Adrenal gland (tissue), 12 donors: ENCODE measurements around the gene LPXN. TPM values are rescaled to one million over a fixed set of nuclear protein-coding genes. Genes with fewer than 3 reads are reported as not detected.
A peak's percentile ranks its signal among the peaks of the same experiment; 100 is the strongest.

Experiments used
- DNase-seq, 7 donors: peaks; one replicate each; pipeline ENCODE4 v3.0.0-alpha.2; 2019 to 2020
- H3K27ac ChIP-seq, 5 donors: fragments of 200-600 bp; sonication (generic) in 4 of 5; 1 replicate in 3 of 5; 2 replicates in 2 of 5; pipeline versions ENCODE4 v1.5.1 to v1.8.0; 2016 to 2020; ENCODE audit warnings: mild to moderate bottlenecking in 1 of 5
- H3K27me3 ChIP-seq: fragments of 200-600 bp; 2 replicates; pipeline ENCODE4 v1.8.0; 2021
- H3K36me3 ChIP-seq, 2 donors: fragments of 200-600 bp; replicated peaks in 1 of 2; 1 replicate in 1 of 2; 2 replicates in 1 of 2; pipeline versions ENCODE4 v1.5.1 to v1.8.0; 2018 to 2022
- H3K4me1 ChIP-seq, 2 donors: fragments of 200-600 bp; replicated peaks in 1 of 2; 1 replicate in 1 of 2; 2 replicates in 1 of 2; pipeline versions ENCODE4 v1.5.1 to v1.8.0; 2018 to 2021
- H3K4me3 ChIP-seq, 4 donors: fragments of 200-600 bp; sonication (generic) in 3 of 4; one replicate each; pipeline ENCODE4 v1.5.1; 2016 to 2018
- H3K9me3 ChIP-seq, 3 donors: fragments of 200-600 bp; sonication (generic) in 1 of 3; replicated peaks in 1 of 3; 1 replicate in 2 of 3; 2 replicates in 1 of 3; pipeline versions ENCODE4 v1.5.1 to v1.8.0; 2016 to 2021
- CTCF ChIP-seq, 6 experiments: fragments of 450-650 bp in 4 of 6; fragments of 200-600 bp in 2 of 6; sonication (generic) in 1 of 6; IDR thresholded peaks; 1 replicate in 5 of 6; 2 replicates in 1 of 6; pipeline versions ENCODE4 v1.5.1 to v1.8.0; 2016 to 2021; ENCODE audit warnings: antibody characterized with exemption in 6 of 6, mild to moderate bottlenecking in 2 of 6, moderate library complexity in 1 of 6
- POLR2A ChIP-seq, 2 donors: fragments of 450-650 bp; IDR thresholded peaks; one replicate each; pipeline ENCODE4 v1.6.1; 2017; ENCODE audit warnings: antibody characterized with exemption in 2 of 2, mild to moderate bottlenecking in 2 of 2, moderate library complexity in 1 of 2
- WGBS, 4 donors: extraction: QIAGEN DNeasy Blood & Tissue Kit in 2 of 4; methylation state at CpG; one replicate each; pipeline versions ENCODE4 v1.1.5 to v1.1.7; 2013 to 2017; 5-methylcytosine and 5-hydroxymethylcytosine counted together
- intact Hi-C, 2 donors: fragments of 100-400 bp; cut with DNase I; formaldehyde crosslinking; loops; one replicate each; pipeline versions ENCODE4 v1.14.1 to v1.15.0; 2022 to 2023
- polyA plus RNA-seq, 3 donors: library from polyadenylated mRNA; stranded (reverse); fragments of 200-250 nt in 2 of 3; fragments of 350-450 nt in 1 of 3; fragmentation: Illumina TruSeq in 1 of 3; extraction: RNeasy Lipid Tissue Mini Kit (QIAGEN cat#74804) in 1 of 3; gene quantifications; one replicate each; pipeline ENCODE4 v1.2.3, GENCODE V29; 2013 to 2014
- total RNA-seq, 9 donors: library from RNA; depleted of rRNA in 4 of 9; stranded (reverse); fragments of >200 nt in 4 of 9; fragments of 120-200 nt in 1 of 9; fragmentation: NEBNext Ultra II Directional in 1 of 9; extraction: Animal tissue kit (Norgen Biotek cat#: 25700) in 1 of 9; gene quantifications; one replicate each; pipeline versions ENCODE4 v1.1.0 to v1.2.4, GENCODE V29; 2013 to 2023
- donor health status: healthy with polysubstance abuse.
- donor health status: Bipolar disorder and iron deficiency.
- donor health status: DM: yes; HTN: yes; CAD: no.
- donor health status: DM: no; HTN: no; CAD: no.
- donor health status: DM: no; HTN: no; CAD: no.
- donor health status: DM: yes; HTN: yes; CAD: no.

LPXN gene
- total and polyA plus RNA-seq, 12 donors, result 3.1 to 24.5 (median 10.2) TPM

- no peaks in the 10 kb centered on the region for H3K27me3 ChIP-seq
- no peaks in the 10 kb centered on the region for H3K36me3 ChIP-seq
- no peak for DNase-seq
- WGBS, 4 donors, result 81 to 93% (median 86%) methylated on average over 5 of the region's 5 CpGs
- peaks cover 0 to 24% of the 10 kb centered on the region in 2 donors for H3K4me1 ChIP-seq
- no peak overlapping the region for H3K27ac ChIP-seq
- intact Hi-C loops, result no loop called here
- no peaks in the 10 kb centered on the region for H3K9me3 ChIP-seq
- TF ChIP-seq POLR2A (IDR thresholded peaks at IDR 0.05) (no peak), CTCF (IDR thresholded peaks at IDR 0.05) (no peak)
- H3K4me3 ChIP-seq, result no peak overlapping the region
These were observed 17.3 kb upstream of the LPXN start for GRCh38 chr11:58592760-58593472.

- WGBS, 4 donors, result 92 to 98% (median 96%) methylated on average over 3 of the region's 3 CpGs
- intact Hi-C loops, result no loop called here
These were observed 16.0 kb upstream of the LPXN start for GRCh38 chr11:58591659-58592058.

GRCh38 chr11:58586998-58587397, 11.3 kb upstream of the LPXN start:
- Histone ChIP-seq H3K4me3 (no peak overlapping the region), H3K4me1 (peaks cover 10 to 56% of the 10 kb centered on the region in 2 donors), H3K9me3 (no peaks in the 10 kb centered on the region), H3K27ac (no peak overlapping the region), H3K27me3 (no peaks in the 10 kb centered on the region), H3K36me3 (peaks cover 0 to 7% of the 10 kb centered on the region in 2 donors)
- 83 to 92% (median 87%) methylated on average over 2 of the region's 2 CpGs for WGBS, 4 donors
- intact Hi-C loops, result no loop called here
- TF ChIP-seq POLR2A (IDR thresholded peaks at IDR 0.05), result no peak
- DNase-seq, result no peak

More at GRCh38 chr11:58591659-58592058, 16.0 kb upstream of the LPXN start:
- H3K36me3 ChIP-seq, result peaks cover 0 to 7% of the 10 kb centered on the region in 2 donors
- TF ChIP-seq CTCF (IDR thresholded peaks at IDR 0.05), result no peak
- no peak for TF ChIP-seq POLR2A (IDR thresholded peaks at IDR 0.05)
- H3K27me3 ChIP-seq, result no peaks in the 10 kb centered on the region
- no peaks in the 10 kb centered on the region for H3K9me3 ChIP-seq
- no peak overlapping the region for H3K27ac ChIP-seq
- no peak for DNase-seq
- peaks cover 0 to 27% of the 10 kb centered on the region in 2 donors for H3K4me1 ChIP-seq
- H3K4me3 ChIP-seq, result no peak overlapping the region

GRCh38 chr11:58582437-58582836, 6.8 kb upstream of the LPXN start:
- intact Hi-C loops, result no loop called here
- peak overlapping the region in 1 of 4 donors; percentile 2 for H3K4me3 ChIP-seq
- peaks cover 0 to 7% of the 10 kb centered on the region in 2 donors for H3K36me3 ChIP-seq
- H3K4me1 ChIP-seq, result peaks cover 16 to 67% of the 10 kb centered on the region in 2 donors
- no peak for TF ChIP-seq POLR2A (IDR thresholded peaks at IDR 0.05)
- no peak for DNase-seq
- no peaks in the 10 kb centered on the region for H3K27me3 ChIP-seq
- no peaks in the 10 kb centered on the region for H3K9me3 ChIP-seq
- H3K27ac ChIP-seq, result no peak overlapping the region
- 60 to 67% (median 61%) methylated on average over 1 of the region's 1 CpG for WGBS, 4 donors

- H3K4me1 ChIP-seq, result peaks cover 22 to 73% of the 10 kb centered on the region in 2 donors
These were observed 4.7 kb upstream of the LPXN start for GRCh38 chr11:58580311-58580710.

More at GRCh38 chr11:58580311-58580710, 4.7 kb upstream of the LPXN start:
- H3K27ac ChIP-seq, result peak overlapping the region in 2 of 5 donors; percentile 99 to 100
- peak overlapping the region in 2 of 4 donors; percentile 84 to 98 for H3K4me3 ChIP-seq
- TF ChIP-seq POLR2A (IDR thresholded peaks at IDR 0.05) (no peak), CTCF (IDR thresholded peaks at IDR 0.05) (no peak)
- no peak for DNase-seq
- no peaks in the 10 kb centered on the region for H3K27me3 ChIP-seq
- no peaks in the 10 kb centered on the region for H3K36me3 ChIP-seq
- intact Hi-C loops, result no loop called here
- no peaks in the 10 kb centered on the region for H3K9me3 ChIP-seq
- 4 to 11% (median 9%) methylated on average over 2 of the region's 2 CpGs for WGBS, 4 donors
